T-helper 17 cell (primary cell): ENCODE measurements around the gene CNTNAP4. TPM values are rescaled to one million over a fixed set of nuclear protein-coding genes. Genes with fewer than 3 reads are reported as not detected.

Experiments used
- ATAC-seq: fragments of 150-1000 bp; cut with Tn5 transposase; 2 replicates; pipeline ENCODE4 v1.10.0; 2021; ENCODE audit warnings: mild to moderate bottlenecking, moderate library complexity
- DNase-seq, 3 donors: peaks; one replicate each; pipeline versions ENCODE4 v3.0.0 to v3.0.0-alpha.2; 2020 to 2021
- H3K9me3 ChIP-seq: one replicate; pipeline ENCODE4 v1.7.0; 2013; ENCODE audit warnings: low read length, mild to moderate bottlenecking; ENCODE audit not compliant: control insufficient read depth, poor library complexity, severe bottlenecking
- H3K27ac Mint-ChIP-seq: one replicate; pipeline ENCODE4 v1.8.0; 2022; ENCODE audit warnings: mild to moderate bottlenecking, moderate library complexity, mixed read lengths
- H3K27me3 Mint-ChIP-seq: one replicate; pipeline ENCODE4 v1.8.0; 2022; ENCODE audit warnings: mixed read lengths
- H3K36me3 Mint-ChIP-seq: one replicate; pipeline ENCODE4 v1.8.0; 2022; ENCODE audit warnings: low read depth, mixed read lengths
- H3K4me1 Mint-ChIP-seq: one replicate; pipeline ENCODE4 v1.8.0; 2022; ENCODE audit warnings: mild to moderate bottlenecking, mixed read lengths
- H3K4me3 Mint-ChIP-seq: one replicate; pipeline ENCODE4 v1.8.0; 2022; ENCODE audit warnings: mild to moderate bottlenecking, moderate library complexity, mixed read lengths
- total RNA-seq, 4 donors: library from RNA in 2 of 4; stranded (reverse) in 2 of 4; gene quantifications; one replicate each; pipeline ENCODE4 v1.2.3 and lab custom pipeline; 2022 to 2026

Gene CNTNAP4
- total RNA-seq, 2 donors from 2014 or later, result not detected

DNA sequence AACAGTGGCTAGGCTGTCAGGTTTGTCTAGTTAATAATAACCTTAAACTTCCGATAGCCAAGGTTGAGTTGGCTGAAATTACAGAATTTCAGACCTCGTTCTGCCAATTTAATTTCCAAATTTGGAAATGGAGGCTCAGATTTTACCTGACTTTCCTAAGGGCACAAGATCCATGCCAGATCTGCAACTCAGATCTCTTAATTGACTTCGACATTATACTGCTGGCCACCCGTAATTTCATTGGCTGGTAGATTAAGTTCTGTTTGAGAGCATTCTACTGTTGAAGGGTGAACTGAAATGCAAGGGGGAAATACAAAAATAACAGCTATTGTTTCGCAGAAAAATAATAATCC lies 210.8 kb downstream of the CNTNAP4 start:
- ATAC-seq, result no peak
- no peaks in the 10 kb centered on the region for H3K36me3 Mint-ChIP-seq
- no peaks in the 10 kb centered on the region for H3K4me1 Mint-ChIP-seq
- H3K9me3 ChIP-seq, result no peaks in the 10 kb centered on the region
- DNase-seq, result no peak
- H3K4me3 Mint-ChIP-seq, result no peak overlapping the region
- H3K27ac Mint-ChIP-seq, result no peak overlapping the region
- H3K27me3 Mint-ChIP-seq, result no peaks in the 10 kb centered on the region

- H3K27ac Mint-ChIP-seq, result no peak overlapping the region
- H3K4me1 Mint-ChIP-seq, result no peaks in the 10 kb centered on the region
- H3K4me3 Mint-ChIP-seq, result no peak overlapping the region
These were observed 212.9 kb downstream of the CNTNAP4 start for GRCh38 chr16:76490036-76490639.

DNA sequence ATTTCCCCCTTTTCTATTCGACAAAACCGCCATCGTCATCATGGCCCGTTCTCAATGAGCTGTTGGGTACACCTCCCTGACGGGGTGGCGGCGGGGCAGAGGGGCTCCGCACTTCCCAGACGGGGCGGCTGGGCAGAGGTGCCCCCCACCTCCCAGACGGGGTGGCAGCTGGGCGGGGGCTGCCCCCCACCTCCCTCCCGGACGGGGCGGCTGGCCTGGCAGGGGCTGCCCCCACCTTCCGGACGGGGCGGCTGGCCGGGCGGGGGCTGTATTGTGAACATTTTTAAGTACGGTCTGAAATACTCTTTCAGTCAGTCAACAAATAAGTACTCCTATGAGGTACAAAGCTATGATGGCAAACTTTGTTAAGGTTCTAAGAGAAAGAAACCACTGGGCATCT lies 222.8 kb downstream of the CNTNAP4 start:
- Mint-ChIP-seq H3K4me3 (no peak overlapping the region), H3K36me3 (no peaks in the 10 kb centered on the region), H3K27me3 (no peaks in the 10 kb centered on the region), H3K27ac (no peak overlapping the region), H3K4me1 (no peaks in the 10 kb centered on the region)
- ATAC-seq (no peak), DNase-seq (no peak)
- peaks cover 5% of the 10 kb centered on the region for H3K9me3 ChIP-seq

More at GRCh38 chr16:76490036-76490639, 212.9 kb downstream of the CNTNAP4 start:
- no peaks in the 10 kb centered on the region for H3K36me3 Mint-ChIP-seq
- ATAC-seq, result no peak
- H3K9me3 ChIP-seq, result no peaks in the 10 kb centered on the region
- H3K27me3 Mint-ChIP-seq, result no peaks in the 10 kb centered on the region
- DNase-seq, result no peak

GRCh38 chr16:76502063-76502462 lies 224.9 kb downstream of the CNTNAP4 start:
- H3K4me1 Mint-ChIP-seq, result no peaks in the 10 kb centered on the region

GRCh38 chr16:76502555-76502954 lies 225.4 kb downstream of the CNTNAP4 start:
- no peak for DNase-seq
- H3K9me3 ChIP-seq, result peaks cover 5% of the 10 kb centered on the region
- no peaks in the 10 kb centered on the region for H3K27me3 Mint-ChIP-seq
- ATAC-seq, result no peak
- no peak overlapping the region for H3K27ac Mint-ChIP-seq
- no peak overlapping the region for H3K4me3 Mint-ChIP-seq
- no peaks in the 10 kb centered on the region for H3K4me1 Mint-ChIP-seq
- H3K36me3 Mint-ChIP-seq, result no peaks in the 10 kb centered on the region

More at GRCh38 chr16:76502063-76502462, 224.9 kb downstream of the CNTNAP4 start:
- peaks cover 5% of the 10 kb centered on the region for H3K9me3 ChIP-seq
- H3K27me3 Mint-ChIP-seq, result no peaks in the 10 kb centered on the region
- no peak overlapping the region for H3K4me3 Mint-ChIP-seq
- no peak overlapping the region for H3K27ac Mint-ChIP-seq
- DNase-seq (no peak), ATAC-seq (no peak)
- no peaks in the 10 kb centered on the region for H3K36me3 Mint-ChIP-seq

DNA sequence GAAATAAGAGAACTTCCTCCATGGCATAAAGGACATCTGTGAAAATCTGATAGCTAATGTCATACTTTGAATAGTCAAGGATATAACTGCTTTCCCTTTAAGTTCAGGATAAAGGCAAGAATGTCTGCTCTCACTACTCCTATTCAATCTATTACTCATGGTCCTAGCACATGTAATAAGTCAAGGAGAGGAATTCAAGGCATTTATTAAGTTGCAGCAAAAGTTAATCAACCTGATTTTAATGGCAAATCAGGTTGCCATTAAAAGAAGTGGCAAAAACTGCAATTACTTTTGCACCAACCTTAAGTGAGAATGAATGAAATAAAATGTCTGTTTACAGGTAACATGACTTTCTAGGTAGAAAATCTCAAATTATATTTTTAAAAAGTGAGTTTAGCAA lies 225.9 kb downstream of the CNTNAP4 start:
- H3K9me3 ChIP-seq, result peaks cover 5% of the 10 kb centered on the region
- no peaks in the 10 kb centered on the region for H3K27me3 Mint-ChIP-seq
- no peak overlapping the region for H3K4me3 Mint-ChIP-seq
- H3K36me3 Mint-ChIP-seq, result no peaks in the 10 kb centered on the region
- DNase-seq (no peak), ATAC-seq (no peak)
- H3K4me1 Mint-ChIP-seq, result no peaks in the 10 kb centered on the region
- no peak overlapping the region for H3K27ac Mint-ChIP-seq

DNA sequence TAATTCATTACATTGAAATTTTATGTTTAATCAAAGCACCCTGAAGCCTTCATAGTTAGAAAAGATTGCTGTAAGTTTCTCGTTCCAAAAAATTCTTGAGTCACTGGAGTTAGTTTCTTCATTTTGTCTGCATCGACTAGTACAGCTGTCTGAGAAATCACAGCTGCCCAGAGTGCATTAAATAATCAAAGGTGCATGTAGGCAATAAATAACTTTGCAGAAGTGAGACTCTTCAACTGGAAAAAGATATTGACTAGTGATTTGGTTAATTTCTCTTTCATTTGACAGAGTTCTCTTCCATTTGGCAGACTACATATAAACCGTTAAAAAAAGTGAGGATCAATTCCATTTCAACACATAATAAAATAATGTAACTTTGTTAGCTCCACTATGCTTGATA lies 234.0 kb downstream of the CNTNAP4 start:
- DNase-seq (no peak), ATAC-seq (no peak)
- no peaks in the 10 kb centered on the region for H3K9me3 ChIP-seq
- Mint-ChIP-seq H3K36me3 (no peaks in the 10 kb centered on the region), H3K4me3 (no peak overlapping the region), H3K27ac (no peak overlapping the region), H3K27me3 (no peaks in the 10 kb centered on the region), H3K4me1 (no peaks in the 10 kb centered on the region)

DNA sequence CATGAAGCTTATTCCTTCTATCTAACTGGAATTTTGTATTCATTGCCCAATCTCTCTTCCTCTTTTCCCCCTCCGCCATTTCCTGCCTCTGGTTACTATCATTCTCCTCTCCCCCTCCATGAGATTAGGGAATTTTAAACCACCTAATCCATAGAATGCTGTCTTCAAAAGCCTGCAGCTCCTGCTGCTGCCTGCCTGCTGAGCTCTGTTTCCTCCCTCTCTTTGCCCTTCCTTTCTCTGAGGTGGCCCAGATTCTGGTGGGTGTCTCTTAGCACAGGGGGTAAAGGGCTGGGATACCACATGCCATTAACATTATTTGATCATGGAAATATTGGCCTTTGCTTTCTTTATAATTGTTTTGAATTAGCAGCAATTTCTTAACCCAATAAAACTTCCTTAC lies 241.6 kb downstream of the CNTNAP4 start:
- no peak overlapping the region for H3K27ac Mint-ChIP-seq
- no peaks in the 10 kb centered on the region for H3K36me3 Mint-ChIP-seq
- no peak for ATAC-seq
- H3K9me3 ChIP-seq, result no peaks in the 10 kb centered on the region
- H3K4me1 Mint-ChIP-seq, result no peaks in the 10 kb centered on the region
- DNase-seq, result no peak
- no peak overlapping the region for H3K4me3 Mint-ChIP-seq
- H3K27me3 Mint-ChIP-seq, result no peaks in the 10 kb centered on the region

DNA sequence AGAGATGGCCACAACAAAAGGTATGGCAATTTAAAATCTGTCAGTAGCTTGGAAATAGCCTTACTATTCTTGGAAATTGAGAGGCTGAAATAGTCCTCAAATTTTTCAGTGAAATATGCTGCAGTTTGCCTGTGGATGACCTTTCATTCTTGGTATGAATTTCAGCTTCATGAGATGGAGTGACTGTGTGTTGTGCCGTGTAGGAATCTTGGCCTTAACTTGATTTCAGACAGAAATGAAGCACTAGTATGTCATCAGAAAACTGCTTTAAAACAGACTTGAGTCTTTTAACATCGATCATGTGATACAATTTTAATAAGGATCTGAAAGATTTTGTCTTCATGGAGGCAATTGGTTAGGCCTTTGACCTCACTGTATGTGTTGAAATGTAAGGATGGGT lies 247.2 kb downstream of the CNTNAP4 start:
- Mint-ChIP-seq H3K4me1 (no peaks in the 10 kb centered on the region), H3K27me3 (no peaks in the 10 kb centered on the region), H3K4me3 (no peak overlapping the region), H3K36me3 (no peaks in the 10 kb centered on the region), H3K27ac (no peak overlapping the region)
- ATAC-seq (no peak), DNase-seq (no peak)
- H3K9me3 ChIP-seq, result no peaks in the 10 kb centered on the region

- Mint-ChIP-seq H3K36me3 (no peaks in the 10 kb centered on the region), H3K27ac (no peak overlapping the region), H3K4me3 (no peak overlapping the region), H3K27me3 (no peaks in the 10 kb centered on the region), H3K4me1 (no peaks in the 10 kb centered on the region)
- ATAC-seq (no peak), DNase-seq (no peak)
- no peaks in the 10 kb centered on the region for H3K9me3 ChIP-seq
These were observed 247.6 kb downstream of the CNTNAP4 start for GRCh38 chr16:76524769-76525168.

DNA sequence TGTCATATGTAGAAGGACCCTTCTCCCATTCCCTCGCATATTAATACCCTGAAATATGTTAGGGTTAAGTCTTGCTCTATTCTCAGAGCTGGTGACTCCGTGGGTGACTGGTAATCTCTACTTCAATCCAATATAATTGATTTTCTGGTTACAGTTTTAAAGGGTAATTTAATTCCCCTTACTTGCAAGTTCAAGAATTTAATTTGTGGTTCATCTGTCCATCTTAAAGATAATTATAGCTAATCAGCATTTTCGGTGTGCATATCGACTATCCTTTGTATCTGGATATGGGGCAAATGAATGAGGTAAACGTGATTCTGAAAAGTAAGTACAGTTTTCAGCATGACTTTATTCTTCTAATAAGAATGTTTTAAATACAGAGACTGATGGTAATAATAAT lies 250.0 kb downstream of the CNTNAP4 start:
- Mint-ChIP-seq H3K4me3 (no peak overlapping the region), H3K36me3 (no peaks in the 10 kb centered on the region), H3K27me3 (no peaks in the 10 kb centered on the region), H3K4me1 (no peaks in the 10 kb centered on the region), H3K27ac (no peak overlapping the region)
- no peak for DNase-seq
- no peaks in the 10 kb centered on the region for H3K9me3 ChIP-seq
- ATAC-seq, result no peak

- Mint-ChIP-seq H3K4me3 (no peak overlapping the region), H3K36me3 (no peaks in the 10 kb centered on the region), H3K4me1 (no peaks in the 10 kb centered on the region), H3K27me3 (no peaks in the 10 kb centered on the region), H3K27ac (no peak overlapping the region)
- H3K9me3 ChIP-seq, result no peaks in the 10 kb centered on the region
- ATAC-seq, result no peak
- no peak for DNase-seq
These were observed 251.9 kb downstream of the CNTNAP4 start for GRCh38 chr16:76529120-76529519.

GRCh38 chr16:76531236-76531635 lies 254.0 kb downstream of the CNTNAP4 start:
- H3K27me3 Mint-ChIP-seq, result no peaks in the 10 kb centered on the region
- ATAC-seq, result no peak
- H3K36me3 Mint-ChIP-seq, result no peaks in the 10 kb centered on the region
- H3K4me3 Mint-ChIP-seq, result no peak overlapping the region
- no peak for DNase-seq
- H3K4me1 Mint-ChIP-seq, result no peaks in the 10 kb centered on the region
- H3K9me3 ChIP-seq, result no peaks in the 10 kb centered on the region
- no peak overlapping the region for H3K27ac Mint-ChIP-seq

- Mint-ChIP-seq H3K4me3 (no peak overlapping the region), H3K27ac (no peak overlapping the region), H3K4me1 (no peaks in the 10 kb centered on the region), H3K36me3 (no peaks in the 10 kb centered on the region), H3K27me3 (no peaks in the 10 kb centered on the region)
- DNase-seq (no peak), ATAC-seq (no peak)
- H3K9me3 ChIP-seq, result no peaks in the 10 kb centered on the region
These were observed 255.2 kb downstream of the CNTNAP4 start for GRCh38 chr16:76532188-76532973.
